DOHH2 (cell line): ENCODE measurements around the gene TMEM39B.

Source experiments
- H3F3A ChIP-seq: fragments of 200-600 bp; sonication (generic), shearing (Covaris generic); 2 replicates; pipeline ENCODE4 v1.6.0; 2016; ENCODE audit warnings: antibody characterized with exemption, mild to moderate bottlenecking; ENCODE audit not compliant: control insufficient read depth, insufficient read depth
- H3K27ac ChIP-seq: fragments of 200-600 bp; sonication (generic); 2 replicates; pipeline ENCODE4 v1.5.1; 2014; ENCODE audit warnings: low read depth, mild to moderate bottlenecking, low read length, moderate library complexity
- H3K27me3 ChIP-seq: fragments of 200-600 bp; sonication (generic); 2 replicates; pipeline ENCODE4 v1.6.1; 2014; ENCODE audit warnings: mild to moderate bottlenecking, low read length, mixed read lengths; ENCODE audit not compliant: control insufficient read depth
- H3K36me3 ChIP-seq: fragments of 200-600 bp; sonication (generic); 2 replicates; pipeline ENCODE4 v1.6.1; 2014; ENCODE audit warnings: mild to moderate bottlenecking, low read length, moderate library complexity, mixed read lengths; ENCODE audit not compliant: control insufficient read depth
- H3K4me1 ChIP-seq: fragments of 200-600 bp; sonication (generic); 2 replicates; pipeline ENCODE4 v1.6.1; 2014; ENCODE audit warnings: mild to moderate bottlenecking, low read length, mixed read lengths; ENCODE audit not compliant: control insufficient read depth
- H3K4me2 ChIP-seq: fragments of 200-600 bp; sonication (generic); 2 replicates; pipeline ENCODE4 v1.6.0; 2014; ENCODE audit warnings: mild to moderate bottlenecking, low read length, moderate library complexity
- H3K4me3 ChIP-seq: fragments of 200-600 bp; sonication (generic); 2 replicates; pipeline ENCODE4 v1.5.1; 2014; ENCODE audit warnings: mild to moderate bottlenecking, low read length, mixed read lengths
- H3K79me2 ChIP-seq: fragments of 200-600 bp; sonication (generic); 2 replicates; pipeline ENCODE4 v1.6.1; 2014; ENCODE audit warnings: mild to moderate bottlenecking, low read length, mixed read lengths; ENCODE audit not compliant: control insufficient read depth
- H3K9me2 ChIP-seq: fragments of 200-600 bp; sonication (generic); replicated peaks from 2 replicates; pipeline ENCODE4 v1.6.1; 2014; ENCODE audit warnings: mild to moderate bottlenecking, low read length, mixed read lengths; ENCODE audit not compliant: control insufficient read depth
- H3K9me3 ChIP-seq: fragments of 200-600 bp; sonication (generic); 2 replicates; pipeline ENCODE4 v1.6.1; 2014; ENCODE audit warnings: antibody characterized with exemption, low read length, mixed read lengths; ENCODE audit not compliant: control insufficient read depth, insufficient read depth
- H4K20me1 ChIP-seq: fragments of 200-600 bp; sonication (generic); 2 replicates; pipeline ENCODE4 v1.6.0; 2014; ENCODE audit warnings: low read depth, mild to moderate bottlenecking, antibody characterized with exemption, low read length, moderate library complexity; ENCODE audit not compliant: control insufficient read depth, insufficient read depth
- EZH2phosphoT487 ChIP-seq: fragments of 200-600 bp; sonication (generic); IDR thresholded peaks from 2 replicates; pipeline ENCODE4 v1.6.1; 2017; ENCODE audit warnings: borderline replicate concordance, mild to moderate bottlenecking, antibody characterized with exemption, low read length, moderate library complexity, mixed read lengths
- TF ChIP-seq, protein P1 (sequence below): fragments of 200-600 bp; sonication (generic); IDR thresholded peaks from one replicate; pipeline ENCODE4 v1.5.1; 2014; ENCODE audit warnings: antibody characterized with exemption, mild to moderate bottlenecking, low read depth, low read length; ENCODE audit not compliant: poor library complexity, severe bottlenecking

The TMEM39B gene

GRCh38 chr1:32055416-32055815 is 17.3 kb upstream of the TMEM39B start:
- Histone ChIP-seq H3K4me3 (no peak overlapping the region), H3K27ac (no peak overlapping the region), H3K36me3 (peaks cover 82% of the 10 kb centered on the region), H3K79me2 (no peaks in the 10 kb centered on the region), H3K27me3 (no peaks in the 10 kb centered on the region), H3K9me3 (no peaks in the 10 kb centered on the region), H3K9me2 (no peaks in the 10 kb centered on the region), H3K4me2 (no peak overlapping the region), H3K4me1 (no peaks in the 10 kb centered on the region), H3F3A (peaks cover 9% of the 10 kb centered on the region; the same call in 1 of the 2 replicates), H4K20me1 (no peaks in the 10 kb centered on the region)
- TF ChIP-seq, protein P1, sequence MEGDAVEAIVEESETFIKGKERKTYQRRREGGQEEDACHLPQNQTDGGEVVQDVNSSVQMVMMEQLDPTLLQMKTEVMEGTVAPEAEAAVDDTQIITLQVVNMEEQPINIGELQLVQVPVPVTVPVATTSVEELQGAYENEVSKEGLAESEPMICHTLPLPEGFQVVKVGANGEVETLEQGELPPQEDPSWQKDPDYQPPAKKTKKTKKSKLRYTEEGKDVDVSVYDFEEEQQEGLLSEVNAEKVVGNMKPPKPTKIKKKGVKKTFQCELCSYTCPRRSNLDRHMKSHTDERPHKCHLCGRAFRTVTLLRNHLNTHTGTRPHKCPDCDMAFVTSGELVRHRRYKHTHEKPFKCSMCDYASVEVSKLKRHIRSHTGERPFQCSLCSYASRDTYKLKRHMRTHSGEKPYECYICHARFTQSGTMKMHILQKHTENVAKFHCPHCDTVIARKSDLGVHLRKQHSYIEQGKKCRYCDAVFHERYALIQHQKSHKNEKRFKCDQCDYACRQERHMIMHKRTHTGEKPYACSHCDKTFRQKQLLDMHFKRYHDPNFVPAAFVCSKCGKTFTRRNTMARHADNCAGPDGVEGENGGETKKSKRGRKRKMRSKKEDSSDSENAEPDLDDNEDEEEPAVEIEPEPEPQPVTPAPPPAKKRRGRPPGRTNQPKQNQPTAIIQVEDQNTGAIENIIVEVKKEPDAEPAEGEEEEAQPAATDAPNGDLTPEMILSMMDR, result no peak
- TF ChIP-seq EZH2phosphoT487, result no peak

DNA sequence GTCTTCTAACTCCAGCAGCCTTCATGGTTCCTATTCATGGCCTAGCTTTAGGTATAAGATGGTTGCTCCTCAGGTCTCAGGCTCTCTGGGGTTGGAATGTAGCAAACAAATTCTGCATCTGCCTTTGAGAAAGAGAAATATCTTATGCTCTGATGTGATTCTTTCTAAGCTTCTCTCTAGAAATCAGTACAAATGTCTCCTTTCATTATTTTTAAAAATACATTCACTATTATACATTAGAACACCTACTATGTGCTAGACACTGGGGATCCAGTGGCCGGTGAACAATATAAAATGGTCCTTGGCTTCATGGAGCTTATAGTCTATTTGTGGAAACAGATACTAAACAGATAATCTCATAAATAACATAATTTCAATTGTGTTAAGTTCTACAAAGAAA is 16.1 kb upstream of the TMEM39B start:
- no peak overlapping the region for H3K4me3 ChIP-seq
- H4K20me1 ChIP-seq, result no peaks in the 10 kb centered on the region
- no peaks in the 10 kb centered on the region for H3K27me3 ChIP-seq
- peaks cover 80% of the 10 kb centered on the region for H3K36me3 ChIP-seq
- H3K9me2 ChIP-seq, result no peaks in the 10 kb centered on the region
- no peaks in the 10 kb centered on the region for H3K79me2 ChIP-seq
- no peak overlapping the region for H3K27ac ChIP-seq
- H3F3A ChIP-seq, result peaks cover 15% of the 10 kb centered on the region; the same call in 1 of the 2 replicates
- no peaks in the 10 kb centered on the region for H3K4me1 ChIP-seq
- no peak for TF ChIP-seq EZH2phosphoT487
- TF ChIP-seq, protein P1, result no peak
- no peaks in the 10 kb centered on the region for H3K9me3 ChIP-seq
- no peak overlapping the region for H3K4me2 ChIP-seq

DNA sequence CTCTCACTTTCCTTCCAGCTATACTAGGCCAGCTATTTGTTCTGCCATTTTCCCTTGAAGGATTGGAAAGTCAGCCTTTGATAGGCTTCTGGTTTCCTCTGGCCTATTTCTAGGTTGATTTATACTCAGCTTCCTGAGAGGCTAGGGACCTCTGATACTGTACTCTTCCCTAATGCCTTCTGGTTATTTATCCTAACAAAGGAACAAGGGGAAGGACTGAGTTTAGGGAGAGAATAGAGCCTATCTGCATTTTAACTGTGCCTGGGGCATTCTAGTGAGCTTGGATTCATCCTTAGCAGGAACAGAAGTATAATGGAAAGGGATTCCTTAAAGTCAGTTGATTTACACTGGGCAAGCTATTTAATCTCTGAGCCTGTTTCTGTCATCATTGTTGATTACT is 11.8 kb upstream of the TMEM39B start:
- TF ChIP-seq, protein P1, result no peak
- no peak for TF ChIP-seq EZH2phosphoT487
- H3K4me3 ChIP-seq, result no peak overlapping the region
- H3K79me2 ChIP-seq, result no peaks in the 10 kb centered on the region
- no peak overlapping the region for H3K4me2 ChIP-seq
- H3F3A ChIP-seq, result peaks cover 23% of the 10 kb centered on the region
- H3K9me2 ChIP-seq, result no peaks in the 10 kb centered on the region
- H3K9me3 ChIP-seq, result no peaks in the 10 kb centered on the region
- H4K20me1 ChIP-seq, result peaks cover 7% of the 10 kb centered on the region; the same call in 1 of the 2 replicates
- H3K36me3 ChIP-seq, result peaks cover 50% of the 10 kb centered on the region
- no peaks in the 10 kb centered on the region for H3K4me1 ChIP-seq
- no peak overlapping the region for H3K27ac ChIP-seq
- H3K27me3 ChIP-seq, result no peaks in the 10 kb centered on the region
